Fibroblast of lung (primary cell): ENCODE data around the gene HS3ST3A1.

Experiments
- CTCF ChIP-seq, 2 donors: IDR thresholded peaks in 1 of 2; conservative IDR thresholded peaks in 1 of 2; 1 replicate in 1 of 2; 2 replicates in 1 of 2; pipeline ENCODE4 v1.5.1; 2011 to 2012; ENCODE audit warnings: low read length in 2 of 2, control low read depth in 1 of 2, inconsistent platforms in 1 of 2, low read depth in 1 of 2, mild to moderate bottlenecking in 1 of 2
- EZH2 ChIP-seq: IDR thresholded peaks from 2 replicates; pipeline ENCODE4 v1.5.1; 2012; ENCODE audit warnings: low read length, control low read depth, mild to moderate bottlenecking; ENCODE audit errors: missing control alignments

GRCh38 chr17:13594762-13595598, 6.7 kb downstream of the HS3ST3A1 start:
- TF ChIP-seq CTCF (conservative IDR thresholded peaks at IDR 0.05 in 1 of 2, IDR thresholded peaks at IDR 0.05 in 1 of 2; ENCODE audit: low read depth in 1 of 2, low read length in 2 of 2) (peak; percentile 90 to 94), EZH2 (no peak)
